Measurements from ENCODE around the gene YEATS4.

Gene YEATS4

DNA sequence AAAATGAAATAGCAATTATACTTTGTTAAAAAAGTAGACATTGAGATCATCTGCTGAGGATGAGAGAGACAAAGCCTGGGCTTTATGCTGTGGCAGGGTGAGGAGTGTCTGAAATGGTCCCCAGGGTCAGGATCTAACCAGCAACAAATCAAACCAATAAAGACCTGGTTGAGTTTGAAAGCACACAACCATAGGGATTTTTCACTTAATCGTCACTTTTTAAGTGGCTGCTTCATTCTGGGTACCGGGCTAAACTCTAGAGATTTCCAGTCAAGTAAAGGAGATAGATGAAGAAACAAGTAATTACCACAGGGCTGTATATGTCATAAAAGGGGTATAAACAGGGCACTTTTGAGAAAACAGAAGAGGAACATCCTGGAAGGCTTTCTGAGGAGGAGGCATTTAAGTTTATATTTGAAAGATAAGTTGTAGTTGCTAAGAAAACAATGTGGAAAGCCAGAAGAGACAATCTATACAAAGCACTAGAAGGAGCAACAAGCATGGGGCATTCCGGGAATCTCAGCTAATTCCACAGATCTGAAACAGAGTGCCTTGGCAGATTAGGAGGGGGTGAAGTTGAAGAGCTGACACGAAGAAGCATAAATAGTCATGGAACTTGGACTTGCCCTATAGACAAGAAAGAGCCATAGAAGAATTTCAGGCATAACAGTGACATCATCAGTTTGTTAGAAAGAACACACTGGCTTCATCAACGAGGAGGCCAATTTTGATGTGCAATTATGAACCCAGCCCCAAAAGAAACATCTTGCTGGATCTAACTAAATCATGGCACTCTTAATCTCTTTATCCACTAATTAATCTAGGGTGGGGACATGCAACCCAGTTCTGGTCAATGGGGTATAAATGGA is 63.7 kb downstream of the YEATS4 start:
- TF ChIP-seq YY1 (IDR thresholded peaks at IDR 0.05; ENCODE audit: low read depth) (no peak), CEBPB (IDR thresholded peaks at IDR 0.05) (no peak), NFIC (IDR thresholded peaks at IDR 0.05) (no peak), TEAD4 (IDR thresholded peaks at IDR 0.05) (no peak), CREB1 (IDR thresholded peaks at IDR 0.05; ENCODE audit: low read depth) (no peak), EP300 (IDR thresholded peaks at IDR 0.05; ENCODE audit: borderline replicate concordance) (no peak), EGR1 (IDR thresholded peaks at IDR 0.05) (no peak), FOXM1 (IDR thresholded peaks at IDR 0.05; ENCODE audit: borderline replicate concordance, low read depth) (no peak), ZBTB7A (IDR thresholded peaks at IDR 0.05; ENCODE audit: low read depth) (no peak), TAF1 (IDR thresholded peaks at IDR 0.05; ENCODE audit: low read depth) (no peak), RAD21 (IDR thresholded peaks at IDR 0.05; ENCODE audit: low read depth) (no peak), TCF12 (IDR thresholded peaks at IDR 0.05; ENCODE audit: low read depth) (no peak), REST (IDR thresholded peaks at IDR 0.05; ENCODE audit: low read depth) (no peak)
- TF ChIP-seq, protein P1, sequence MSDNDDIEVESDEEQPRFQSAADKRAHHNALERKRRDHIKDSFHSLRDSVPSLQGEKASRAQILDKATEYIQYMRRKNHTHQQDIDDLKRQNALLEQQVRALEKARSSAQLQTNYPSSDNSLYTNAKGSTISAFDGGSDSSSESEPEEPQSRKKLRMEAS (IDR thresholded peaks at IDR 0.05) = no peak
- TF ChIP-seq, protein P2, sequence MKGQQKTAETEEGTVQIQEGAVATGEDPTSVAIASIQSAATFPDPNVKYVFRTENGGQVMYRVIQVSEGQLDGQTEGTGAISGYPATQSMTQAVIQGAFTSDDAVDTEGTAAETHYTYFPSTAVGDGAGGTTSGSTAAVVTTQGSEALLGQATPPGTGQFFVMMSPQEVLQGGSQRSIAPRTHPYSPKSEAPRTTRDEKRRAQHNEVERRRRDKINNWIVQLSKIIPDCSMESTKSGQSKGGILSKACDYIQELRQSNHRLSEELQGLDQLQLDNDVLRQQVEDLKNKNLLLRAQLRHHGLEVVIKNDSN (IDR thresholded peaks at IDR 0.05) = no peak

- no peak for TF ChIP-seq FOXM1 (IDR thresholded peaks at IDR 0.05; ENCODE audit: borderline replicate concordance, low read depth)
- no peak for TF ChIP-seq CEBPB (IDR thresholded peaks at IDR 0.05)
- no peak for TF ChIP-seq EP300 (IDR thresholded peaks at IDR 0.05; ENCODE audit: borderline replicate concordance)
- no peak for TF ChIP-seq REST (IDR thresholded peaks at IDR 0.05; ENCODE audit: low read depth)
- no peak for TF ChIP-seq EGR1 (IDR thresholded peaks at IDR 0.05)
- no peak for TF ChIP-seq ZBTB7A (IDR thresholded peaks at IDR 0.05; ENCODE audit: low read depth)
- TF ChIP-seq, protein P1 (IDR thresholded peaks at IDR 0.05) = no peak
- TF ChIP-seq YY1 (IDR thresholded peaks at IDR 0.05; ENCODE audit: low read depth) = no peak
- no peak for TF ChIP-seq RAD21 (IDR thresholded peaks at IDR 0.05; ENCODE audit: low read depth)
Measured at GRCh38 chr12:69425417-69425816, 65.9 kb downstream of the YEATS4 start.

- no peak for TF ChIP-seq YY1 (IDR thresholded peaks at IDR 0.05; ENCODE audit: low read depth)
- TF ChIP-seq EP300 (IDR thresholded peaks at IDR 0.05; ENCODE audit: borderline replicate concordance) = no peak
- no peak for TF ChIP-seq CEBPB (IDR thresholded peaks at IDR 0.05)
- TF ChIP-seq, protein P1 (IDR thresholded peaks at IDR 0.05) = no peak
Measured at GRCh38 chr12:69428351-69429073, 69.0 kb downstream of the YEATS4 start.

GRCh38 chr12:69430942-69431590 is 71.5 kb downstream of the YEATS4 start:
- TF ChIP-seq, protein P2 (IDR thresholded peaks at IDR 0.05) = no peak
- TF ChIP-seq, protein P1 (IDR thresholded peaks at IDR 0.05) = no peak
- TF ChIP-seq RAD21 (IDR thresholded peaks at IDR 0.05; ENCODE audit: low read depth) (no peak), TCF12 (IDR thresholded peaks at IDR 0.05; ENCODE audit: low read depth) (no peak), TEAD4 (IDR thresholded peaks at IDR 0.05) (no peak), FOXM1 (IDR thresholded peaks at IDR 0.05; ENCODE audit: borderline replicate concordance, low read depth) (no peak), REST (IDR thresholded peaks at IDR 0.05; ENCODE audit: low read depth) (no peak), YY1 (IDR thresholded peaks at IDR 0.05; ENCODE audit: low read depth) (no peak), TAF1 (IDR thresholded peaks at IDR 0.05; ENCODE audit: low read depth) (no peak), CREB1 (IDR thresholded peaks at IDR 0.05; ENCODE audit: low read depth) (no peak), CEBPB (IDR thresholded peaks at IDR 0.05) (no peak), EP300 (IDR thresholded peaks at IDR 0.05; ENCODE audit: borderline replicate concordance) (no peak), NFIC (IDR thresholded peaks at IDR 0.05) (no peak), EGR1 (IDR thresholded peaks at IDR 0.05) (no peak), ZBTB7A (IDR thresholded peaks at IDR 0.05; ENCODE audit: low read depth) (no peak)

Data from Ishikawa (cell line).